ENCODE results near the gene GNAQ.

GNAQ gene

DNA sequence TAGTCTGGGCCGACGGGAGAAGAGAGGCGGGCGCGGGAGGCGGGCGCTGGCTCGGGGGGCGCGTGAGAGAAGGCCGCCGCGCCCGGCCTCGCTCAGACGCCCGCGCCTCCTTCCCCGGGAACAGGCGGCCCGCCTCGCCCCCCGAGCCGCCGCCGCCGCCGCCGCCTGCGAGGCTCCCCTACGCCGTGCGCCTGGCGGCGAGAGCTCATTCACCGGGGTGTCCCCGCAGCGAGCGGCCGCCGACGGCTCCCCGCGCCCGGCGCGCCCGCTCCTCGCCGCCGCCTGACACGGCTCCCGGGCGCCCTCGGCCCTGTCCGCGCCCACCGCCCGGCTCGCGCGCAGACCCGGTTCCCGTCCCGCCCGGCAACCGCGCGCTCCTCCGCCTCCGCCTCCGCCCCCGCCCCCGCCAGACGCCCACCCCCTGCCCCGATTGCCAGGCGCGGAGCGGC, at the start of gene GNAQ:
GNAQ (minus strand) TSS at position 368 of the 449 bp plus-strand sequence. CDS start 576 bp downstream, outside the sequence.
- no peak for DNase-seq

DNA sequence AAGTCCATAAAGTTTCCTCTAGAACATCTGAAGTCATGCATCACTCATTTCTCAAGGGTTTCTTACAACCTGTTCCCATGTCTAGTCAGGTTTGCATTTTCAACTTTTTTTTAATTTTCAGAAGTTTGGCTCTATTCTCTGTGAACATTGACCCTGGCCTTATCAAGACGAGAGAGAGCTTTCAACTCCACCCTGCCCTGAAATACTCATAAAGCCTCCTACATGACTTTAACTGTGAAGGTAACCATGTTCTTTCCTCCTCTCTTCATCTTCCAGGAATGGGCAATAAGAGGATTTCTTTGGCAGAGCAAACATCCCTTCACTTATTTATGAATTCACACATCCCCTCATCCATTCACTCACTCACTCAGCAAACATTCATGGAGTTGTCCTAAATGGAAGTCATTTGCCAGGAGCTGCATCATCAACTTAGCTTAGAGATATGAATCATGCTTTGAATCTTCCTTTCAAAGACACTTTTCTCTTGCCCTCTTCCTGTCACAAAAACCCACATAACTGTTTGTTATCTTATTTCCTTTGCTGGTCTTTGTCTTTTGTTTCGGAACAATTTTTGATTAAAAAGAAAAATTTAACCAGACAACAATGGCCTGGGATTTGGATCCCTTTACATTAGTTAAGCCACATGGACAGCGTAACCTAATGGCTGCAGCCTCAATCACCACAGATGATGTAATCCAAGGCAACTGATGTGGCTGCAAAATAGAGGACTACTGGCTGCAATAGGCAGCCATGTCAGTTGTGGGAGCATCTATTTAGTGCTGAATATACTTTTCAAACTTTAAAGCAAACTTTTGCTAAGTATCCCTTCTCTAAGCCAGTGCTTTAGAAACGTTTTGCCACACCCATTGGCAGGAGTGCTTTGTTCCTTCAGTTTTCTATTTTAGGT, 43.0 kb upstream of the GNAQ start:
- no peak for DNase-seq

DNA sequence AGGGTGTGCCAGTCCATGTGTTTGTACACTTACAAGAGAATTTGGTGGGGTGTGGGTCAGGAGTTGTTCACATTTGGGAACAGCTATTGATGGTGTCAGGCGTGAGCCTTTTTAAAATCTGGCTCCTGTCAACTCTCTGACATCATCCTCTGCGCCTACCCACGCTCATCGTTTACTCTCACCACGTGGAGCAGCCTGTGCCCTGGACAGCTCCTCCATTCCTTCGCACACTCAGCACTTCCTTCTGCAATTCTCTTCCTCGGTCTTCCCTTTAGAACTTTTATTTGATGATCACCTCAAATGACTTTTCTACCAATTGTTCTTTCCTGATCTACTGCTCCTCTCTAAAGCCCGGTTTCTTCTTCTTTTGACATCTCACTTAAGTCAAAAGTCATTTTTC, 42.1 kb upstream of the GNAQ start:
- no peak for DNase-seq

DNA sequence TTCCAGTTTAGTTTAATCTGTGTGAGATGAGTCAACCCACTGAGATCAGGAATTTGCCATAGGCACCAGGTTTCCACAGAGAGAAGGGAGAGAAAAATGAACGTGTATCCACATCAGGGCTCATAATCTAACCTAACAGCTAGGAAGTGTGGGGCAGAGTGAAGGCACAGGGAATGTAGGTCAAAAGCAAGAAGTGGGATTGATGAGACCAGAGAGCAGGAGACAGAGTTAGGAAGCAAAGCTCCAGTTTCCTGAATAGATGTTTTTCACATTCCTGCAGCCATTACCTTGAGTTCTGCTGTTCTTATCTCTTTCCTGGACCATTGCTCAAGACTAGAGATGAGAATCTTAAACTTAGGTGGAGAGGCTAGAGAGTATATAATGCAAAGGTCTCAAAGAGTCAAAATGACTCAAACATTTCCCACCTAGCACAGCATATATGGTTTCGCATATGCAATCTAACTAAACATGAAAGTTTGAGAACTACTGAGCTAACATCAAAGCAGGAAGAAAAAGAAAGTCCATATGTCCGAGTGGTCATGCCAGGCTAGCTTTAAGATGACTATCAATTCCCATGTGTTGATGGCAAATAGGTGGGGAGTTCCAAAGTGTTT, 41.1 kb upstream of the GNAQ start:
- no peak for DNase-seq

DNA sequence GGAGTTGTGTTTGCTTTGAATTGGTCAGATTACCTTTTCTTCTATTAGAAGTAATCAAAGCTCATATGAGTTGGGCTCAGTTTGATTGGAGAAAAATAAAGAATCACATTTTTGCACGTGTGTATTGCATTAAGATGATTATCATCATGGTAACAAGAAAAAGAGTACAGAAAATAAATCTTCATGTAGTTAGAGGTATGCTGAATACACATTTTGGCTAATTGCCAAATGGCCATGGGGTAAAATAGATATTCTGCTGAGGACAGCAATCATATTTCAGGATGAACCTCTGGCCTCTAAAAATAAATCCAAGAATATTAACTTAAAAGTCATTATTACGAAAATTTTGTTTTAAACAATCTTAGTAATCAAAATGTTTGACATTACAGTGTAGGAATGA, 38.9 kb upstream of the GNAQ start:
- no peak for DNase-seq

DNA sequence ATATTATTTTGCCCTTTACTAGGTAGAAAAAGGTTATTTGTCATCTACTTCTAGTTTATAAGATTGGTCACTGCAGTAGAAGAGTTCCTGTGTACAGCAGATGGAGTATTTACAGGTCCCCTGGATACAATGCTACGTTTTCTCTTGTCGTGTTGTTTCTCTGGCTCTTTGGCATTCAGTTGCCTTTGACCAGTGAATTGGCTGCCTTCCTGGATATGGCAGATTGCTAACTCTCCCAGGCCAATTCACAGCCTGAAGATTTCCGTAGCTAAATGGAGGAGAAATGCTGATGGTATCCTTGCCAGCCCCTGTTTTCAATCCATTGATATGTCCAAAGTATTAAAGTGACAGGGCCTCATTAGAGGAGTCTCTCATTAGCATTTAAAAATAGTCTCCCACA, 32.5 kb upstream of the GNAQ start:
- no peak for DNase-seq

DNA sequence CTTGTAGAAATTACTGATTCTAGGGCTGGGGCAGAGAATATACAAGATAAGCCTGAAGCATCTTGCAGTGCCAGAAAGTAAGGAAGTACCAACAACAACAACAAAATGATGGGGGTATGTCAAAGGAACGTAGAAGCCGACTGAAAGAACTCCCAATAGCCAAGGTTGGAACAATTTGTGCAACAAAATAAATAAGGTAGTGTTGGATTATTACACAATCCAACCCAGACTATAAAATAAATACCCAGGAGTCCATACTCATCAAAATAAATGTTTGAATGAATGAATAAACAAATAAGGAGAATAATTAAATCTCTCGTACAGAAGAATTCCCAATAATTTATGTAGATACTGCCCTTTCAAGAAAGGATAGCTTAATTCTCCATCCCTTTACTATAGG, 31.1 kb upstream of the GNAQ start:
- no peak for DNase-seq

DNA sequence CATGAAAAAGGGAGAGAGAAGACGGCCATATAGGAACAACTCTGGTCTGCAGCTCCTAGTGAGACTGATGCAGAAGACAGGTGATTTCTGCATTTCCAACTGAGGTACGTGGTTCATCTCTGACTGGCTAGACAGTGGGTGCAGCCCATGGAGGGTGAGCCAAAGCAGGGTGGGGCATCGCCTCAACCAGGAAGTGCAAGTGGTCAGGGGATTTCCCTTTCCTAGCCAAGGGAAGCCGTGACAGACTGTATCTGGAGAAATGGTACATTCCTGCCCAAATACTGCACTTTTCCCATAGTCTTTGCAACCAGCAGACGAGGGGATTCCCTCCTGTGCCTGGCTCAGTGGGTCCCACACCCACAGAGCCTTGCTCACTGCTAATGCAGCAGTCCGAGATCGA, 22.6 kb upstream of the GNAQ start:
- DNase-seq = peak; percentile 19

DNA sequence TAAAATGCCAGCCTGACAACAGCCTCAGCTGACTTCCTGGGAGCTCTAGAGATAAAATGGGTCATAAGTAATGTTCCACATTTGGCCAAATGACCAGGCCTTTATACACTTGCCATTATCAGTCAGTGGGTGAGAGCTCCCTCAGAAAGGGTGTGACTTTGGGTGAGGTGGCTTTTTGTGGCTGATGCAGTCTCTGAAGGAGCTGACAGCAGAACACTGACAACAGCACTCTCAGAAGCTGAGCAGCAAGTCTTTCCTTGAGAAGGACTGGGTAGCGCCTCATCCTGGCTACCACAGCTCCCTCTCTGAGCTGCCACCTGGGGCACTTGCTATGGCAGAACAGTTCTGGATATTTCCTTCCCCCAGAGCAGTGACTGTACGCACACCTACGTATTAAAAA, 22.0 kb upstream of the GNAQ start:
- no peak for DNase-seq

DNA sequence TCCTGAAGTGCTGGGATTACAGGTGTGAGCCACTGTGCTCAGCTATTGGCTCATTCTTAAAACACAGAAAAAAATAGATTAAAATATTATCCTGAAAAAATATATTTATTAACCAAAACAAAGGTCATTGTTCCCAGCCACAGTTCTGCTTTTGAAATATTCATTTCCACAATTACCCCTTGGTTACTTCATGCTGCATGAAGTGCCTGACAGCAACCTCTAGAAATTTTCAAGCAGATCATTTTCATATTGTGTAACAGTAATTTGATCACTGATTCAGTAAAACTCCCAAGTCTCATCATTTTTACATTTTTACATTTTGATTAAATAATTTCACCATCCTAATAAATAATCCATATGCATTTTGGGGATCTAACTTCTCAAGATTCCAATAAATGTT, 18.8 kb upstream of the GNAQ start:
- DNase-seq = no peak

DNA sequence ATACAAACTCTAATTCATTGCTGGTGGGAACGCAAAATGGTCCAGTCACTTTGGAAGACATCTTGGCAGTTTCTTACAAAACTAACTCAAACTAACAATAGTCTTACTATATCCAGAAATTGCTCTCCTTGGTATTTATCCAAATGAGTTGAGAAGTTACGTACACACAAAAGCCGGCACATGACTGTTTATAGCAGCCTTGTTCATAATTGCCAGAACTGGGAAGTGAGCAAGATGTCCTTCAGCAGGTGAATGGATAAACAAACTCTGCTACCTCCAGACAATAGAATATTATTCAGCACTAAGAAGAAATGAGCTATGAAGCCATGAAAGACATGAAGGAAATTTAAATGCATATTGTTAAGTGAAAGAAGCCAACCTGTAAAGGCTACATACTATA, 17.9 kb upstream of the GNAQ start:
- no peak for DNase-seq

DNA sequence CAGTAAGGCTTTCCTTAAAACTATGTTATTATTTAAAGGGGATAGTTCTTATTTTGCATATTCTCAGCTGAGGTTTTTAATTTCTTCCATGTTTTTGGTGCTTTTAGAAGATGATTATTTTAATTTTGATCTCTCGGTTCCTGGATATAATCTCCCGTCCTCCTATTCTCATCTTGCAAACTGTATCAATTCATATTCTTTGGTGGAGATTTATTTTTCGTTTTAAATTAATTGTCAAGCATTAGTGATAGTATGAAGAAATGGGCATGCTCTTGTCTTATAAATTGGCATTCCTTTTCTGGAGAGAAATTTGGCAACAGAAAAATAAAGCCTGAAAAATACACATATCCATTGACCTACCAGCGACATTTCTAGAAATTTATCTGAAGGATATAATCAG, 15.5 kb upstream of the GNAQ start:
- DNase-seq = no peak

DNA sequence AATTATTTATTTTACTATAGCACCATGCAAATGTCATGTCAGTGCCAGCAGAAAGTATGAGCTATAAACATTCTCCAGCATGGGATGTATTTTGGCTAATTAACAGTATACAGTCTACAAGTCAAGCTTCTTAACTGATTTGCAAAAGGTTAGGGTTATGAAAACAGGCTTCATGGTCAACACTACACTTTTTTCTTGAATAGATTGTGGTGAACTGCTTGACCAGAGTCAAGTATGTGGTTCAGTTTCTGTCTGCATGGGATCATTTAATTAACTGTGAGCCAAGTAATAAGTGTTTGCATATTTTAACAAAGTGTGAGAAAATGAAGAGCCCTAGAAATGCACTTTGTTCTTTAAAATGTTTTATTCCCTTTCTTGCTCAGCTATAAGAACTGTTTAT, 14.5 kb upstream of the GNAQ start:
- DNase-seq = no peak

DNA sequence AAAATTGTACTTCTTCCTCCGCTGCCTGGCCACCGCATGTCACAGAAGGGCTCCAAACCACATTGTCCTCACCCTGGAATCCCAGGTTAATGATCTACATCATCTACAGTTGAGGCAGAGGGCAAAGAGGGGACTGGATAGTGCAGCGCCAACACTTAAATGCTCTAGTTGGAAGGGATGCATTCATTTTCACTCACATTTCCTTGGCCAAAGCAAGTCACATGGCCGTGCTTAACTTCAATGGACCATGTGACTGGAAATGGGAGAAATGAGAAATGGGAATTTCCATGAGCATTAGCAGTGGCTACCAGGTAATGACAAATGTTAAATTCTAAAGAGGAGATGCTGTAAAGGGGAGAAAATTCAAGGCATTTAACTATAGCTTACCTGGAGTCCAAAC, 13.3 kb upstream of the GNAQ start:
- DNase-seq = no peak

DNA sequence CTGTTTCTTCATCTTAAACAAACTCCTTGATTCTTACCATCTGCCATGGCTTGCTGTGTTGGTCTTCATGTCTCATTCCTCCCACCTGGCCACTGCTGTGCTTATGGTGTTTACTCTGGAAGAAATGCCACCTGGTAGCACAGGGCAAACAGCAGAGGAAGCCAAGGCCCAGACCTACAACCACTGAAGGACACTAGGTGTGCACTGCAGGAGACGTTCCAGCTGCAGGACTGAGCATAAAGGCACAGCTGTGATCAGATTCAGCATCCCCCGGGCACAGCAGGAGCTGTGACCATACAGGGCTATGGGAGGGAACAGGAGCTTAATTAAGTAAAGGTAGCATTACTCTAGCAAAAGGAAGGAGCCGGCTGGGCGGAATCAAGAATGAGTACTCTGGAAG, 12.6 kb upstream of the GNAQ start:
- DNase-seq = no peak

DNA sequence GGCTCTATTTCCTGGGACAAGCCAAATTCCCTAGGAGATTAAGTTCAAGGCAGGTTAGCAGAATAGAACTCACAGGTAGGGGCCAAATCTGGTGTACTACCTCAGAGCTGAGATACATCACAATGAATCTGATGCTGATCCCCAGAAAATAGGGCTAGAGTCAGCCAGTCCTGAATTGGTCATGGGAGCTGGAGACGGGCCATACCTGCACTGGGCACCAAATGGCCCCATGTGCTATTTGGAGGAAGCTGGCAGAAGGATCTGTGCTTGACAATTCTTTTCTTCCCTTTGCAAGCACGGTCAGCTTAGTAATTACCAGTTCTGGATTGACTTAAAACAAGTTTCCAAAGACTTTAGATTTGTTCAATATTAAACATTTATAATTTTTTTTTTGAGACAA, 10.4 kb upstream of the GNAQ start:
- no peak for DNase-seq

DNA sequence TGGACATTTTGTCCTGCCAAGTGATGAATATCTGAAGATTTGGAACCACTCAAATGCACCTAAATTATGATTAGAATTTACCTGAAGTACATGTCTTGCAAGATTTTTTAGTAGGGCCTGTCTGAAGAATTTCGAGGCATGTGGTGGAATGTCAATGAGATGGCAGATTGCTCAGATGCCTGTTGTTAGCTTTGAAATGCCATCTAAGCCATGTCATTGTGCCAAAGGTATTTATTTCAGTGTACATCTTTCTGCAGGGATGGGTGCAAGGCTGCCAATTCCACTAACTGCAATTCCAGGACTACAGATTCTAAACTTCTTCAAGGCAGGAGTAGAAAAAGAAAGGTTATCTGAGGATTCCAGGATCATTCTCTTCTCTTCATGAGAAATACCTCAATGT, 9.1 kb upstream of the GNAQ start:
- no peak for DNase-seq

DNA sequence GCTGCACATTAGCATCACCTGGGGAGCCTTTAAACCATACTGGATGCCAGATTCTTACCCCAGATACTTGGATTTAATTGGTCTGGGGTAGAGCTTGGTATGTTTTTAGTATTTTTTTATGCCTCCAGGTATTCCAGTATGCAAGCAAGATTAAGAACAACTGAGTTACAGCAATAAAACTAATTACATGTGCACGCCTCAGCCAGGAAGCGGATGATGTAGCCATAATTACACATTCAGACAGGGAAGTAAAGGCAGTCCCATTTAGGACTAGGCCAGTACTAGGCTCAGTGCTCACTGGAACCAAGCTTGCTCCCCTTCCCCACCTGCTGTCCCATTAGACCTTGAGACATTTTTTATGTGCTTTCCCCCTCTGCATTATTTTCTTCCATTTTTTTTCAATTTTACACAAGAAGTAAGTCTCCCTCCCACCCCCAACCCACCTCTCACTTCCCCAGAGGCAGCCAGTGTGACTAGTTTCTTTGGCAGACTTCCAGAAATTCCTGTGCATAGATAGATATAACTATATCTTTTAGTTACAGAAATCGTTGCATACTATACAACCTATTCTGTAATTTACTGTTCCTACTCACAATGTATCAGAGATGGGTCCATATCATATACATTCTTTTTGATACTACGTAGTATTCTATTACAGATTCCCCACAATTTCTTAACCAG, 7.1 kb upstream of the GNAQ start:
- no peak for DNase-seq

DNA sequence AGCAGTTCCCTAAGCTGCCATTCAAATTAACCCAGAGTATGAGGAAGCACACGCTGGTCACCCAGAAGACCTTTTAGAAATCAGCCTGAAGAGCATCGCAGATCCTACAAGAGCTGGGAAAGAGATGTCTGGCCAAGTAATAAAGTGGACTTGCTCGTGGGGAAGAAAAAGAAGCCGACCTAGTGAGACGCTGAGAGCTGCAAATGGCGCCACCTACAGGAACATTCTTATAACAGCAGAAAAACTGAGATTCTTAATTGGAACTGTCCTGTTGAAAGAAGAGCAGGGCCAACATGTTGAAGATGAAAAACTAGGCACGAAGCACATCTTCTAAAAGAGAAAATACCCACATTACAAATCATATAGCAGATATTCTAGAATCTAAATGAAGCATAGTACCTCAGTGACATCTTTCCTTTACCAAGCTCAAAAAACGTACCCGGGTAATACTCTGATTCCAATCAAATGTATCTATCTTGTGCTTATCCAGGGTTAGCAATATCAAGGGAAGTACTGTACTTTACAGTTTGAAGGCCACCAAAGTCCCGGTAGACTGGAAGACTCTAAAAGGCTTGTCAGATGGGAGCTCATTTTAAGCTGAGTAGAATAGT, 3.9 kb upstream of the GNAQ start:
- peak; percentile 40 for DNase-seq

DNA sequence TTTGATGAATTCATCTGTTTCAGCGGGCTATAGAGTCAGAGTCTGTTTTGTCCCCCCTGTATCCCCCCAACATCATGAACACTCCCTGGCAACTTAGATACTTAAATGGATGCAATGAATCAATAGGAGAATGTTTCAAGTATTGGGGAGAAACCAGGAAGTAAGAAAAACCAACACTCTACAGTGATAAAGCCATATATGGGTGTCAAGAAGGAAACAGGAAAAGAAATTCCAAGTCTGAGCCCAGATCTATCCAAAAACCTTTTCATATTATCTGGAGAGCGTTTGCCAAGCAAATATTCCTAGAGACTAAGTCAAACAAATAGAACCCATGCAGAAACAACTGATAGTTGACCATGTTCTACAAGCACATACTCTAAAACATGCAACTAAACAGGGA, 2.3 kb upstream of the GNAQ start:
- no peak for DNase-seq

DNA sequence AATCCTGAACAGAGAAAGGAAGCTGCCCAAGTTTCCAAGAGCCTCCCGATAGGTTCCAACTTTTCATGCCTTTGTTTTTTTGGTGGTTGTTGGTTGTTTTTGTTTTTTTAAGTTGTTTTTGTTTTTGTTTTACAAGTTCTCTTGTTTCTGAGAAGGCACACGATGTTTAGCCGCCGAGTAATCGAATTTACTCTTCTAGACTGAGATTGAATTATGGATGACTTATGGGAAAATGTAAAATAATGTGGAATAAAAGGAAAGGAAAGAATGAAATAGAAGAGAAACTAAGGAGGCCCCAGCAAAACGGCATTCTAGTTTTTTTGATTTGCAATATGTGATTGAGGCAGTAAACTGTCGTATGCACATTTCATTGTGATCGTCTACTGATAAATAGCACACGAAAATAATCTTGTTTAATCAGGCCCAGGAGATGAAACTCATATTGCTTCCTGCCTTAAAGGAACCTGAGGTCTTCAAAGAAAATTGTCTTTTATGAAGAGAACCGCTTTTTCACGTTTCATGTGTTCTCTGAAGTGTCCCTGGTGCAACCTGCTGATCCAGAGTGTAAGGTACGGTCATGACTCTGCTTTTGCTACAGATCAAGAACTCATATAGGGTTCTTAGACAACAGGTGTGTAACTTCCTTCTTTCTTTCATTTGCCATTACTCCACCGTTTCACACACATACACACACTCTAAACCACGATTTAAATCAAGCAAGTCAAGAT, 1.3 kb upstream of the GNAQ start:
- DNase-seq = no peak

DNA sequence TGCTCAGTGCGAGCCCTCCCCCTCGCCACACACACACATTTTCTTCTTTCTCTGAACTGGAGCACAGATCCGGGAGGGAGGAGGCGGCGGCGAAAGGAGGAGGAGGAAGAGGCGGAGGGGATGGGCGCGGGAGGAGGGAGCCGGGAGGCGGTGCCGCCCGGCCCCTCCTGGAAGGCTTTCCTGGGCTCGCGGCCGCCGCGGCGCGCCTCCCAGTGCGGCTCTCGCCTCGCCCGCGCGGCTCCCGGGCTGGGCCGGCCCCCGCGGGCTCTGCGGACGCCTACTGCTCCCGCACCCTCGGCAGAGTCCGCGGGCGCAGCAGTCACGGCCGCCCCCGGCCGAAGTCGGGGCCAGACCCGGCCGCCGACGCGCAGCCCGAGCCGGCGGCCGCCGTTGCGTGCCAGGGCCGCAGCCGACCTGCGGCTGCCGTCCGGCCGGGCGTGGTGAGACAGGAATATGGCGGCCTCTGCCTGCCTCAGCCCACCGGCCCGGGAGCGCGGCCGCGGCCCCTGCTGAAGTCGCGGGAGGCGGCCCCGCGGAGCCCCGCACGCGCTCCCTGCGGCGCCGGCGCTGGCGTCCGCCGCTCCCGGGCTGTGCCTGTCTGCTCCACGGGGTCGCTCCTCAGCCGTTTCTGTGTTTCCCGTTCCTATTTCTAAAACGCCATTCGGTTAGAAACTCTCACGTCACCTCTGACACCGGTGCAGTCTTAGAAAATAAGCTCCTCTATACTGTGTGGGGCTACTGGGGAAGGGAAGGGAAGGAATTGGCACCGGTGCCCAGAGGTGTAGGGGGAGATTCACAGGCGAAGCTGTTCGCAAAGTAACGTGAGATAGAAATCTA, 500 bp upstream of the GNAQ start:
- DNase-seq = peak; percentile 64

Data from activated CD4-positive, alpha-beta T cell treated with anti-CD3 and anti-CD28 coated beads, Interleukin-2, amount 50 U/mL, for 1 hour (primary cell).